AG04449 (cell line): ENCODE measurements around the gene LRRC8C.

Source experiments
- CTCF ChIA-PET: fragments of 350-600 bp; formaldehyde crosslinking; extraction: SDS; loops from one replicate; lab custom pipeline; 2021; ENCODE audit warnings: antibody characterized with exemption; lab: Yijun Ruan, JAX
- POLR2A ChIA-PET: fragments of 400-600, 350-600 bp; formaldehyde crosslinking; extraction: SDS; loops from one replicate; lab custom pipeline; 2020; ENCODE audit warnings: antibody characterized with exemption, inconsistent platforms; lab: Yijun Ruan, JAX
- DNase-seq: peaks from one replicate; pipeline ENCODE4 v3.0.0-alpha.2; 2010; ENCODE audit warnings: low read depth, low spot score
- H3K4me3 ChIP-seq: 2 replicates; pipeline ENCODE4 v1.5.1; 2011; ENCODE audit warnings: low read depth, mild to moderate bottlenecking, control low read depth, low read length
- CTCF ChIP-seq: IDR thresholded peaks from one replicate; pipeline ENCODE4 v1.5.1; 2011; ENCODE audit warnings: mild to moderate bottlenecking, moderate library complexity, low read length, control low read depth, inconsistent platforms; ENCODE audit not compliant: insufficient read depth; ENCODE audit errors: missing control alignments

LRRC8C gene

GRCh38 chr1:89719502-89720306 lies 86.8 kb downstream of the LRRC8C start:
- DNase-seq, result peak; percentile 24
- H3K4me3 ChIP-seq, result peak overlapping the region; percentile 12; the same call in 1 of the 2 replicates
- ChIA-PET CTCF (interaction anchor here (0.7 to 1.7 kb wide), 7 partner anchors 9 to 87 kb away, joined by 3 to 4 read pairs (median 3); partner anchors contain the start of gene LRRC8C), POLR2A (no interaction called here)
- TF ChIP-seq CTCF, result no peak

GRCh38 chr1:89720839-89721238 lies 87.9 kb downstream of the LRRC8C start:
- TF ChIP-seq CTCF, result no peak
- ChIA-PET POLR2A (no interaction called here), CTCF (interaction anchor here (1.0 to 1.7 kb wide), 5 partner anchors 8 to 88 kb away, joined by 3 to 4 read pairs (median 4); partner anchors contain the start of gene LRRC8C)
- no peak overlapping the region for H3K4me3 ChIP-seq
- DNase-seq, result no peak

- CTCF ChIA-PET, result interaction anchor here (0.6 to 1.6 kb wide), 2 partner anchors 12 to 121 kb away, joined by 3 to 4 read pairs; no protein-coding TSS in a partner anchor
- H3K4me3 ChIP-seq, result no peak overlapping the region
- no peak for DNase-seq
- no peak for TF ChIP-seq CTCF
- POLR2A ChIA-PET, result no interaction called here
Observed at GRCh38 chr1:89721351-89721750, 88.4 kb downstream of the LRRC8C start.

- ChIA-PET CTCF (no interaction called here), POLR2A (no interaction called here)
- no peak overlapping the region for H3K4me3 ChIP-seq
- no peak for TF ChIP-seq CTCF
- DNase-seq, result no peak
Observed at GRCh38 chr1:89723144-89723543, 90.2 kb downstream of the LRRC8C start.

- CTCF ChIA-PET, result interaction anchor here (1.3 kb wide), 2 partner anchors 40 to 41 kb away, joined by 3 to 5 read pairs; no protein-coding TSS in a partner anchor
- H3K4me3 ChIP-seq, result no peak overlapping the region
- DNase-seq, result no peak
- no peak for TF ChIP-seq CTCF
- POLR2A ChIA-PET, result no interaction called here
Observed at GRCh38 chr1:89723863-89724262, 90.9 kb downstream of the LRRC8C start.

GRCh38 chr1:89724369-89725010 lies 91.6 kb downstream of the LRRC8C start:
- POLR2A ChIA-PET, result interaction anchor here (0.7 to 0.9 kb wide), 2 partner anchors 39 to 52 kb away, joined by 3 to 4 read pairs; no protein-coding TSS in a partner anchor
- no peak for DNase-seq
- CTCF ChIA-PET, result interaction anchor here (1.3 kb wide), 2 partner anchors 39 to 41 kb away, joined by 3 to 5 read pairs; no protein-coding TSS in a partner anchor
- TF ChIP-seq CTCF, result no peak
- no peak overlapping the region for H3K4me3 ChIP-seq
